Right ventricle myocardium superior (tissue), 1 donor: Measurements from ENCODE around the gene CYP19A1. TPM values are rescaled to one million over a fixed set of nuclear protein-coding genes. Genes with fewer than 3 reads are reported as not detected.
"Not testable (repeated sequence)": the region's sequence is repeated elsewhere in the genome, so short reads cannot be mapped to it uniquely, and the experiment has no call there.

ENCODE experiments used
- ATAC-seq: fragments of 200-7000 bp; cut with Tn5 transposase; one replicate; pipeline ENCODE4 v1.9.1; 2020; ENCODE audit warnings: mild to moderate bottlenecking; ENCODE audit not compliant: poor library complexity
- DNase-seq: peaks from one replicate; pipeline ENCODE4 v3.0.0-alpha.2; 2020
- intact Hi-C: fragments of 100-400 bp; cut with DNase I; formaldehyde crosslinking; loops from one replicate; pipeline ENCODE4 v1.11.2; 2022
- total RNA-seq: library from RNA; stranded (reverse); fragmentation: NEBNext Ultra II Directional; extraction: Animal tissue kit (Norgen Biotek cat#: 25700); gene quantifications from one replicate; pipeline ENCODE4 v1.2.1, GENCODE V29; 2021
- donor health status: DM: no; HTN: yes; CAD: no; lungs with severe emphysema.

The CYP19A1 gene
- total RNA-seq, 1 donor from 2014 or later: 0.19 TPM

- intact Hi-C loops: no loop called here
- DNase-seq: no peak
- ATAC-seq: no peak
These were observed 57.6 kb downstream of the CYP19A1 start for GRCh38 chr15:51280838-51281237.

GRCh38 chr15:51279391-51279790, 59.0 kb downstream of the CYP19A1 start:
- DNase-seq (no peak), ATAC-seq (no peak)
- intact Hi-C loops: no loop called here

- ATAC-seq: no peak
- intact Hi-C loops: no loop called here
These were observed 61.3 kb downstream of the CYP19A1 start for GRCh38 chr15:51277101-51277500.

GRCh38 chr15:51274956-51275355, 63.4 kb downstream of the CYP19A1 start:
- DNase-seq: no peak
- ATAC-seq: no peak
- intact Hi-C loops: no loop called here

More at GRCh38 chr15:51277101-51277500, 61.3 kb downstream of the CYP19A1 start:
- no peak for DNase-seq

- intact Hi-C loops: no loop called here
- ATAC-seq (peak; percentile 20), DNase-seq (no peak)
These were observed 67.7 kb downstream of the CYP19A1 start for GRCh38 chr15:51270706-51271105.

- intact Hi-C loops: loop anchor here (10.0 kb wide), 1 partner anchor 55 kb away; no protein-coding TSS in a partner anchor
- ATAC-seq: no peak
- DNase-seq: no peak
These were observed 68.9 kb downstream of the CYP19A1 start for GRCh38 chr15:51269496-51269895.

GRCh38 chr15:51267703-51268083, 70.7 kb downstream of the CYP19A1 start:
- peak; percentile 45 for ATAC-seq
- intact Hi-C loops: loop anchor here (10.0 kb wide), 1 partner anchor 53 kb away; no protein-coding TSS in a partner anchor
- no peak for DNase-seq

GRCh38 chr15:51267051-51267702, 71.2 kb downstream of the CYP19A1 start:
- ATAC-seq (peak; percentile 76), DNase-seq (no peak)
- intact Hi-C loops: loop anchor here (10.0 kb wide), 1 partner anchor 52 kb away; no protein-coding TSS in a partner anchor

- no peak for DNase-seq
- intact Hi-C loops: loop anchor here (10.0 kb wide), 1 partner anchor 52 kb away; no protein-coding TSS in a partner anchor
- ATAC-seq: peak; percentile 10
These were observed 71.7 kb downstream of the CYP19A1 start for GRCh38 chr15:51266656-51267050.

GRCh38 chr15:51265037-51265555, 73.3 kb downstream of the CYP19A1 start:
- no peak for DNase-seq

GRCh38 chr15:51263726-51264125, 74.7 kb downstream of the CYP19A1 start:
- DNase-seq (no peak), ATAC-seq (no peak)
- intact Hi-C loops: loop anchor here (10.0 kb wide), 1 partner anchor 49 kb away; no protein-coding TSS in a partner anchor

More at GRCh38 chr15:51265037-51265555, 73.3 kb downstream of the CYP19A1 start:
- ATAC-seq: no peak
- intact Hi-C loops: loop anchor here (10.0 kb wide), 1 partner anchor 50 kb away; no protein-coding TSS in a partner anchor

GRCh38 chr15:51263116-51263515, 75.3 kb downstream of the CYP19A1 start:
- ATAC-seq (no peak), DNase-seq (no peak)
- intact Hi-C loops: loop anchor here (10.0 kb wide), 1 partner anchor 48 kb away; no protein-coding TSS in a partner anchor

GRCh38 chr15:51262463-51262862, 75.9 kb downstream of the CYP19A1 start:
- ATAC-seq: no peak
- intact Hi-C loops: loop anchor here (10.0 kb wide), 1 partner anchor 48 kb away; no protein-coding TSS in a partner anchor
- no peak for DNase-seq

GRCh38 chr15:51261113-51261512, 77.3 kb downstream of the CYP19A1 start:
- intact Hi-C loops: loop anchor here (10.0 kb wide), 1 partner anchor 46 kb away; no protein-coding TSS in a partner anchor
- not testable (repeated sequence) for DNase-seq, ATAC-seq

GRCh38 chr15:51260202-51260601, 78.2 kb downstream of the CYP19A1 start:
- intact Hi-C loops: loop anchor here (10.0 kb wide), 1 partner anchor 45 kb away; no protein-coding TSS in a partner anchor
- no peak for DNase-seq
- ATAC-seq: no peak

GRCh38 chr15:51255533-51255932, 82.9 kb downstream of the CYP19A1 start:
- ATAC-seq (no peak), DNase-seq (no peak)
- intact Hi-C loops: no loop called here

- DNase-seq: no peak
These were observed 85.0 kb downstream of the CYP19A1 start for GRCh38 chr15:51253366-51253765.

GRCh38 chr15:51252671-51253070, 85.7 kb downstream of the CYP19A1 start:
- intact Hi-C loops: no loop called here
- ATAC-seq (no peak), DNase-seq (no peak)

More at GRCh38 chr15:51253366-51253765, 85.0 kb downstream of the CYP19A1 start:
- intact Hi-C loops: no loop called here
- no peak for ATAC-seq

- no peak for DNase-seq
- intact Hi-C loops: no loop called here
- no peak for ATAC-seq
These were observed 86.8 kb downstream of the CYP19A1 start for GRCh38 chr15:51251556-51251955.
